Neural progenitor cell (in vitro differentiated cells): Measurements from ENCODE around the gene ADK. TPM values are rescaled to one million over a fixed set of nuclear protein-coding genes. Genes with fewer than 3 reads are reported as not detected.
"Not testable (repeated sequence)": the region's sequence is repeated elsewhere in the genome, so short reads cannot be mapped to it uniquely, and the experiment has no call there.

ENCODE experiments used
- DNase-seq: peaks from one replicate; pipeline ENCODE4 v3.0.0-alpha.2; 2016; ENCODE audit warnings: low spot score
- H2AFZ ChIP-seq: fragments of 200-600 bp; sonication (generic); replicated peaks from 2 replicates; pipeline ENCODE4 v1.6.1; 2016; ENCODE audit warnings: antibody characterized with exemption
- H3F3A ChIP-seq: fragments of 200-600 bp; sonication (generic); 2 replicates; pipeline ENCODE4 v1.6.1; 2016; ENCODE audit warnings: antibody characterized with exemption, low read depth
- H3K27ac ChIP-seq: fragments of 200-600 bp; sonication (generic); 2 replicates; pipeline ENCODE4 v1.5.1; 2016; ENCODE audit warnings: mild to moderate bottlenecking
- H3K27me3 ChIP-seq: fragments of 200-600 bp; sonication (generic); 2 replicates; pipeline ENCODE4 v1.6.1; 2016; ENCODE audit warnings: mild to moderate bottlenecking, moderate library complexity
- H3K36me3 ChIP-seq: fragments of 200-600 bp; sonication (generic); 2 replicates; pipeline ENCODE4 v1.5.1; 2016
- H3K4me1 ChIP-seq: fragments of 200-600 bp; sonication (generic); 2 replicates; pipeline ENCODE4 v1.6.1; 2016; ENCODE audit warnings: mixed run types
- H3K4me2 ChIP-seq: fragments of 200-600 bp; sonication (generic); 2 replicates; pipeline ENCODE4 v1.6.1; 2016
- H3K4me3 ChIP-seq: fragments of 200-600 bp; sonication (generic); 2 replicates; pipeline ENCODE4 v1.5.1; 2016
- H3K79me2 ChIP-seq: fragments of 200-600 bp; sonication (generic); 2 replicates; pipeline ENCODE4 v1.6.1; 2016; ENCODE audit warnings: low read depth
- H3K9ac ChIP-seq: fragments of 200-600 bp; sonication (generic); 2 replicates; pipeline ENCODE4 v1.6.1; 2016
- H3K9me3 ChIP-seq: fragments of 200-600 bp; sonication (generic); 2 replicates; pipeline ENCODE4 v1.5.1; 2016; ENCODE audit warnings: low read depth
- H4K20me1 ChIP-seq: fragments of 200-600 bp; sonication (generic); 2 replicates; pipeline ENCODE4 v1.6.1; 2016; ENCODE audit warnings: low read depth
- H3K27ac Mint-ChIP-seq: 3 replicates; pipeline ENCODE4 v1.8.0; 2021; ENCODE audit warnings: mixed read lengths
- H3K27me3 Mint-ChIP-seq: 2 replicates; pipeline ENCODE4 v1.8.0; 2022; ENCODE audit warnings: low read depth, mild to moderate bottlenecking, inconsistent platforms, moderate library complexity, mixed read lengths; ENCODE audit not compliant: insufficient read depth
- H3K36me3 Mint-ChIP-seq: 3 replicates; pipeline ENCODE4 v1.8.0; 2021; ENCODE audit warnings: mixed read lengths
- H3K4me1 Mint-ChIP-seq: 3 replicates; pipeline ENCODE4 v1.8.0; 2021; ENCODE audit warnings: mixed read lengths
- H3K4me3 Mint-ChIP-seq: 3 replicates; pipeline ENCODE4 v1.8.0; 2021; ENCODE audit warnings: mild to moderate bottlenecking, moderate library complexity, mixed read lengths
- H3K9me3 Mint-ChIP-seq: 3 replicates; pipeline ENCODE4 v1.8.0; 2020; ENCODE audit warnings: mixed read lengths
- CTCF ChIP-seq: fragments of 200-600 bp; sonication (generic); IDR thresholded peaks from 2 replicates; pipeline ENCODE4 v1.5.1; 2017; ENCODE audit warnings: antibody characterized with exemption, mild to moderate bottlenecking
- EZH2 ChIP-seq: fragments of 200-600 bp; sonication (generic); IDR thresholded peaks from 2 replicates; pipeline ENCODE4 v1.6.1; 2017; ENCODE audit warnings: antibody characterized with exemption, mild to moderate bottlenecking, moderate library complexity
- EZH2phosphoT487 ChIP-seq: fragments of 200-600 bp; sonication (generic); IDR thresholded peaks from 2 replicates; pipeline ENCODE4 v1.6.1; 2017; ENCODE audit warnings: antibody characterized with exemption
- total RNA-seq: library from RNA; depleted of rRNA; stranded (reverse); fragments of >200 nt; gene quantifications from 2 replicates; pipeline ENCODE4 v1.2.3, GENCODE V29; 2015; ENCODE audit warnings: low replicate concordance

ADK gene
- total RNA-seq, 1 donor from 2014 or later = 50.9 TPM

GRCh38 chr10:74460812-74461211 lies 309.8 kb downstream of the ADK start:
- no peaks in the 10 kb centered on the region for H3K9me3 ChIP-seq
- H3F3A ChIP-seq = no peaks in the 10 kb centered on the region
- Mint-ChIP-seq H3K9me3 (peaks cover 7% of the 10 kb centered on the region), H3K36me3 (peaks cover 4% of the 10 kb centered on the region), H3K27ac (no peak overlapping the region), H3K4me3 (no peak overlapping the region), H3K4me1 (peaks cover 3% of the 10 kb centered on the region), H3K27me3 (no peaks in the 10 kb centered on the region)
- H3K9ac ChIP-seq = no peak overlapping the region
- no peak overlapping the region for H3K27ac ChIP-seq
- no peak overlapping the region for H2AFZ ChIP-seq
- no peaks in the 10 kb centered on the region for H3K27me3 ChIP-seq
- H3K4me2 ChIP-seq = no peak overlapping the region
- no peaks in the 10 kb centered on the region for H3K36me3 ChIP-seq
- no peaks in the 10 kb centered on the region for H3K79me2 ChIP-seq
- H3K4me3 ChIP-seq = no peak overlapping the region
- H4K20me1 ChIP-seq = no peaks in the 10 kb centered on the region
- H3K4me1 ChIP-seq = no peaks in the 10 kb centered on the region
- no peak for DNase-seq
- TF ChIP-seq EZH2phosphoT487 (no peak), EZH2 (no peak), CTCF (no peak)

DNA sequence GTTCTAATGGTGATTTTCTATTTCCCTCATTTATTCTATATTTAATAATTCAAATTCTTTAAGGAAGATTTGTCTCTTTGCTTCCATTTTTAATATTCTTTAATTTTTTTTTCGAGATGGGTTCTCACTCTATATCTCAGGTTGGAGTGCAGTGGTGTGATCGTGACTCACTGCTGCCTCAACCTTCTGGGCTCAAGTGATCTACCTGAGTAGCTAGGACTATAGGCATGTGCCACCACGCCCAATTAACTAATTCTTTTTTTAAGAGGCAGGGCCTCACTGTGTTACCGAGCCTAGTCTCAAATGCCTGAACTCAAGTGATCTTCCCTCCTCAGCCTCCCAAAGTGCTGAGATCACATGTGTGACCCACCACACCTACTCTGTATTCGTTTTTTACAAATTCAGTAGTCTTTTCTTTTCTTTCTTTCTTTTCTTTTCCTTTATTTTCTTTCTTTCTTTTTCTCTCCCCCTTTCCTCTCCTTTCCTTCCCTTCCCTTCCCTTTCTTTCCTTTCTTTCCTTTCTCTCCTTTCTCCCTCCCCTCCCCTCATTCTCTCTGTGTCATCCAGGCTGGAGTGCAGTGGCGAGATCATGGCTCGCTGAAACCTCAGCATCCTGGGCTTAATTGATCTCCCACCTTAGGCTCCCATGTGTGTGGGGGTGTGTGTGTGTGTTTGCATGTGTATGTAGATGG lies 323.1 kb downstream of the ADK start:
- H3K9me3 Mint-ChIP-seq = peaks cover 3% of the 10 kb centered on the region
- no peaks in the 10 kb centered on the region for H3K4me1 Mint-ChIP-seq
- no peaks in the 10 kb centered on the region for H3K36me3 Mint-ChIP-seq

DNA sequence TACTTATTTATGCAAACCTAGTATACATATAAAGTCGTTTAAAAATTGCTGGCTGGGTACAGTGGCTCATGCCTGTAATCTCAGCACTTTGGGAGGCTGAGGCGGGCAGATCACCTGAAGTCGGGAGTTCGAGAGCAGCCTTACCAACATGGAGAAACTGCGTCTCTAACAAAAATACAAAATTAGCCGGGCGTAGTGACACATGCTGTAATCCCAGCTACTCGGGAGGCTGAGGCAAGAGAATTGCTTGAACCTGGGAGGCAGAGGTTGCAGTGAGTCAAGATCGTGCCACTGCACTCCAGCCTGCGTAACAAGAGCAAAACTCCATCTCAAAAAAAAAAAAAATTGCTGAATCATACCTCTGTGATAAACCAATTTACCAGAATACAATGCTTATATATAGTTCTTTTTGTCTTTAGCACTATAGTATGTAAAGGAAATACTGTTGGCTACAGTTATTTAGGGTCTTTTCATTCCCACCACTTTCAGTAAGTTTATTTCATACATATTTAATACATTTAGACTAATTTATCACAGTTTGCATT lies 325.2 kb downstream of the ADK start:
- H3K9me3 Mint-ChIP-seq, H3K27ac Mint-ChIP-seq, H3K36me3 ChIP-seq, H3F3A ChIP-seq, H4K20me1 ChIP-seq, H3K36me3 Mint-ChIP-seq, H3K4me1 ChIP-seq, H3K27ac ChIP-seq, H3K79me2 ChIP-seq, DNase-seq, H3K4me3 Mint-ChIP-seq, H2AFZ ChIP-seq, H3K4me1 Mint-ChIP-seq, H3K27me3 Mint-ChIP-seq, H3K9me3 ChIP-seq, H3K4me3 ChIP-seq, H3K4me2 ChIP-seq, H3K9ac ChIP-seq, H3K27me3 ChIP-seq: not testable (repeated sequence)

More for the DNA sequence above, 323.1 kb downstream of the ADK start:
- Mint-ChIP-seq H3K27ac (no peak overlapping the region), H3K4me3 (no peak overlapping the region), H3K27me3 (no peaks in the 10 kb centered on the region)
- no peak for DNase-seq
- Histone ChIP-seq H3K9ac (no peak overlapping the region), H3K27me3 (no peaks in the 10 kb centered on the region), H3K4me3 (no peak overlapping the region), H3F3A (no peaks in the 10 kb centered on the region), H3K9me3 (no peaks in the 10 kb centered on the region), H3K79me2 (no peaks in the 10 kb centered on the region), H3K4me1 (no peaks in the 10 kb centered on the region), H4K20me1 (no peaks in the 10 kb centered on the region), H3K36me3 (no peaks in the 10 kb centered on the region), H2AFZ (no peak overlapping the region), H3K4me2 (no peak overlapping the region), H3K27ac (no peak overlapping the region)
- TF ChIP-seq CTCF (no peak), EZH2 (no peak)

- H3K27ac Mint-ChIP-seq = no peak overlapping the region
- no peaks in the 10 kb centered on the region for H3K4me1 ChIP-seq
- H3K9me3 ChIP-seq = no peaks in the 10 kb centered on the region
- H3K9ac ChIP-seq = no peak overlapping the region
- no peak overlapping the region for H3K27ac ChIP-seq
- TF ChIP-seq EZH2 (no peak), CTCF (no peak), EZH2phosphoT487 (no peak)
- no peak overlapping the region for H2AFZ ChIP-seq
- H3K79me2 ChIP-seq = no peaks in the 10 kb centered on the region
- no peaks in the 10 kb centered on the region for H3K4me1 Mint-ChIP-seq
- no peak overlapping the region for H3K4me2 ChIP-seq
- no peaks in the 10 kb centered on the region for H3F3A ChIP-seq
- no peak for DNase-seq
- no peaks in the 10 kb centered on the region for H3K36me3 ChIP-seq
- H3K36me3 Mint-ChIP-seq = peaks cover 9% of the 10 kb centered on the region
- H3K27me3 ChIP-seq = no peaks in the 10 kb centered on the region
- no peak overlapping the region for H3K4me3 ChIP-seq
- no peaks in the 10 kb centered on the region for H4K20me1 ChIP-seq
- H3K27me3 Mint-ChIP-seq = peaks cover 2% of the 10 kb centered on the region
- H3K9me3 Mint-ChIP-seq = peaks cover 14% of the 10 kb centered on the region
- no peak overlapping the region for H3K4me3 Mint-ChIP-seq
These were observed 329.8 kb downstream of the ADK start for GRCh38 chr10:74480778-74481177.
